Naive thymus-derived CD4-positive, alpha-beta T cell (primary cell): ENCODE results near the gene HSF2BP. TPM values are rescaled to one million over a fixed set of nuclear protein-coding genes. Genes with fewer than 3 reads are reported as not detected.
"Not testable (repeated sequence)": the region's sequence is repeated elsewhere in the genome, so short reads cannot be mapped to it uniquely, and the experiment has no call there.

Source experiments
- ATAC-seq: fragments of 150-1000 bp; cut with Tn5 transposase; 2 replicates; pipeline ENCODE4 v1.10.0; 2021; ENCODE audit warnings: mild to moderate bottlenecking, moderate library complexity
- CTCF ChIA-PET: fragments of 350-600 bp; sonication (Branson Sonifier 250); formaldehyde crosslinking; loops from one replicate; lab custom pipeline; 2021; ENCODE audit warnings: antibody characterized with exemption; lab: Charles Lee
- POLR2A ChIA-PET: fragments of 350-600 bp; sonication (Branson Sonifier 250); formaldehyde crosslinking; loops from one replicate; lab custom pipeline; 2021; ENCODE audit warnings: antibody characterized with exemption, inconsistent platforms; lab: Charles Lee
- DNase-seq, 9 donors: peaks; one replicate each; pipeline versions ENCODE4 v3.0.0 to v3.0.0-alpha.2; 2020 to 2022; ENCODE audit warnings: mixed read lengths in 1 of 9
- H3K27ac ChIP-seq: one replicate; pipeline ENCODE4 v1.7.0; 2013; ENCODE audit warnings: mild to moderate bottlenecking, low read depth, low read length, moderate library complexity
- H3K27me3 ChIP-seq, 2 donors: one replicate each; pipeline ENCODE4 v1.7.0; 2013; ENCODE audit warnings: low read length in 2 of 2, mild to moderate bottlenecking in 2 of 2, moderate library complexity in 2 of 2; ENCODE audit not compliant: control insufficient read depth in 2 of 2, insufficient read depth in 2 of 2
- H3K36me3 ChIP-seq, 3 experiments: 1 replicate in 2 of 3; 2 replicates in 1 of 3; pipeline ENCODE4 v1.7.0; 2013; ENCODE audit warnings: low read length in 3 of 3, mild to moderate bottlenecking in 3 of 3, moderate library complexity in 1 of 3; ENCODE audit not compliant: insufficient read depth in 3 of 3, control insufficient read depth in 2 of 3
- H3K4me1 ChIP-seq, 2 donors: one replicate each; pipeline ENCODE4 v1.7.0; 2013; ENCODE audit warnings: low read length in 2 of 2, mild to moderate bottlenecking in 2 of 2, moderate library complexity in 1 of 2; ENCODE audit not compliant: control insufficient read depth in 2 of 2, insufficient read depth in 2 of 2
- H3K4me3 ChIP-seq: 2 replicates; pipeline ENCODE4 v1.7.0; 2013; ENCODE audit warnings: mild to moderate bottlenecking, low read length
- H3K9me3 ChIP-seq, 3 experiments: 1 replicate in 2 of 3; 2 replicates in 1 of 3; pipeline ENCODE4 v1.7.0; 2013; ENCODE audit warnings: low read length in 3 of 3; ENCODE audit not compliant: control insufficient read depth in 2 of 3
- H3K27ac Mint-ChIP-seq, 9 donors: one replicate each; pipeline ENCODE4 v1.8.0; 2020 to 2022; ENCODE audit warnings: mixed read lengths in 9 of 9, mild to moderate bottlenecking in 8 of 9, moderate library complexity in 5 of 9, inconsistent platforms in 2 of 9
- H3K27me3 Mint-ChIP-seq, 5 donors: one replicate each; pipeline ENCODE4 v1.8.0; 2021 to 2022; ENCODE audit warnings: mixed read lengths in 5 of 5, mild to moderate bottlenecking in 1 of 5
- H3K36me3 Mint-ChIP-seq, 5 donors: one replicate each; pipeline ENCODE4 v1.8.0; 2020 to 2022; ENCODE audit warnings: mixed read lengths in 5 of 5, mild to moderate bottlenecking in 3 of 5, inconsistent platforms in 1 of 5
- H3K4me1 Mint-ChIP-seq, 7 donors: one replicate each; pipeline ENCODE4 v1.8.0; 2020 to 2022; ENCODE audit warnings: mixed read lengths in 7 of 7, mild to moderate bottlenecking in 3 of 7, inconsistent platforms in 1 of 7
- H3K4me3 Mint-ChIP-seq, 10 donors: one replicate each; pipeline ENCODE4 v1.8.0; 2020 to 2022; ENCODE audit warnings: mild to moderate bottlenecking in 10 of 10, mixed read lengths in 10 of 10, moderate library complexity in 6 of 10, inconsistent platforms in 2 of 10
- H3K9me3 Mint-ChIP-seq, 11 donors: one replicate each; pipeline ENCODE4 v1.8.0; 2020 to 2022; ENCODE audit warnings: mixed read lengths in 11 of 11, mild to moderate bottlenecking in 4 of 11, inconsistent platforms in 1 of 11, moderate library complexity in 1 of 11
- intact Hi-C, 2 donors: fragments of 100-400 bp; cut with micrococcal nuclease; formaldehyde crosslinking; loops; one replicate each; pipeline ENCODE4 v1.15.1; 2023
- polyA plus RNA-seq, 2 donors: library from polyadenylated mRNA; unstranded; fragments of 300-500 nt; fragmentation: Illumina TruSeq; gene quantifications; one replicate each; pipeline ENCODE4 v1.2.3, GENCODE V29; 2021
- total RNA-seq, 6 experiments: library from RNA in 5 of 6; stranded (reverse) in 5 of 6; gene quantifications; 1 replicate in 5 of 6; 2 replicates in 1 of 6; pipeline ENCODE4 v1.2.3 and lab custom pipeline; 2021 to 2026

HSF2BP gene
- total and polyA plus RNA-seq, 7 experiments from 2014 or later: 0.28 to 1.4 (median 0.81) TPM

DNA sequence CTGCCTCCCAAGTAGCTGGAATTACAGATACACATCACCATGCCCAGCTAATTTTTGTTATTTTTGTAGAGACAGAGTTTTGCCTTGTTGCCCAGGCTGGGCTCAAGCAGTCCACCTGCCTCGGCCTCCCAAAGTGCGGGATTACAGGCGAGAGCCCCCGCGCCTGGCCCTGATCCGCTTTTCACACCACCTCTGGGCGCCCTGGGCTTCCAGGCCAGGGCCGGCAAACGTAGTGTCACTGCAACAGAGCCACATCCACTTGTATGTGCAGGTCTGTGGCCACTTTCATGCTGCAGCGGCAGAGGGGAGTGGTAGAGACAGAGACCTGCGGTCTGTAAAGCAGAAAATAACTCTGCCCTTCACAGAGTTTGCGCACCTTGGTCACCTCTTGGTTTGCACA lies 29.6 kb upstream of the HSF2BP start:
- POLR2A ChIA-PET: no interaction called here
- H3K4me1 Mint-ChIP-seq: peaks cover 0 to 14% (median 0%) of the 10 kb centered on the region in 7 donors
- no peaks in the 10 kb centered on the region for H3K27me3 Mint-ChIP-seq
- intact Hi-C loops: no loop called here
- peaks cover 17 to 50% (median 33%) of the 10 kb centered on the region in 5 donors for H3K36me3 Mint-ChIP-seq
- ATAC-seq (no peak), DNase-seq (no peak)
- Histone ChIP-seq H3K36me3 (peaks cover 30 to 97% (median 69%) of the 10 kb centered on the region in 3 experiments), H3K4me1 (no peaks in the 10 kb centered on the region), H3K9me3 (no peaks in the 10 kb centered on the region), H3K27ac (no peak overlapping the region), H3K27me3 (no peaks in the 10 kb centered on the region), H3K4me3 (no peak overlapping the region)
- H3K4me3 Mint-ChIP-seq: no peak overlapping the region
- no peak overlapping the region for H3K27ac Mint-ChIP-seq
- CTCF ChIA-PET: no interaction called here
- H3K9me3 Mint-ChIP-seq: no peaks in the 10 kb centered on the region

- Mint-ChIP-seq H3K27me3 (no peaks in the 10 kb centered on the region), H3K36me3 (peaks cover 17 to 48% (median 29%) of the 10 kb centered on the region in 5 donors), H3K4me1 (peaks cover 0 to 17% (median 0%) of the 10 kb centered on the region in 7 donors), H3K27ac (peak overlapping the region in 3 of 9 donors; percentile 28 to 54 (median 39)), H3K4me3 (no peak overlapping the region), H3K9me3 (no peaks in the 10 kb centered on the region)
- POLR2A ChIA-PET: no interaction called here
- H3K27ac ChIP-seq: no peak overlapping the region
- no peaks in the 10 kb centered on the region for H3K9me3 ChIP-seq
- no peak for DNase-seq
- ATAC-seq: no peak
- intact Hi-C loops: no loop called here
- peaks cover 30 to 96% (median 64%) of the 10 kb centered on the region in 3 experiments for H3K36me3 ChIP-seq
- CTCF ChIA-PET: no interaction called here
- H3K4me1 ChIP-seq: no peaks in the 10 kb centered on the region
- H3K27me3 ChIP-seq: no peaks in the 10 kb centered on the region
- H3K4me3 ChIP-seq: no peak overlapping the region
Measured at GRCh38 chr21:43687566-43688399, 28.5 kb upstream of the HSF2BP start.

GRCh38 chr21:43686811-43687565 lies 27.7 kb upstream of the HSF2BP start:
- H3K36me3 Mint-ChIP-seq: peaks cover 20 to 49% (median 31%) of the 10 kb centered on the region in 5 donors
- Histone ChIP-seq H3K36me3 (peaks cover 30 to 96% (median 61%) of the 10 kb centered on the region in 3 experiments), H3K4me3 (no peak overlapping the region), H3K27me3 (no peaks in the 10 kb centered on the region), H3K4me1 (no peaks in the 10 kb centered on the region), H3K9me3 (no peaks in the 10 kb centered on the region), H3K27ac (no peak overlapping the region)
- DNase-seq: no peak
- H3K9me3 Mint-ChIP-seq: no peaks in the 10 kb centered on the region
- intact Hi-C loops: no loop called here
- H3K27ac Mint-ChIP-seq: peak overlapping the region in 4 of 9 donors; percentile 28 to 57 (median 46)
- no peaks in the 10 kb centered on the region for H3K27me3 Mint-ChIP-seq
- CTCF ChIA-PET: no interaction called here
- POLR2A ChIA-PET: no interaction called here
- ATAC-seq: no peak
- H3K4me1 Mint-ChIP-seq: peaks cover 0 to 17% (median 0%) of the 10 kb centered on the region in 7 donors
- H3K4me3 Mint-ChIP-seq: no peak overlapping the region

GRCh38 chr21:43684424-43684823 lies 25.1 kb upstream of the HSF2BP start:
- no peaks in the 10 kb centered on the region for H3K27me3 ChIP-seq
- no peaks in the 10 kb centered on the region for H3K4me1 ChIP-seq
- H3K4me3 ChIP-seq: no peak overlapping the region
- H3K9me3 Mint-ChIP-seq: peaks cover 0 to 1% (median 0%) of the 10 kb centered on the region in 11 donors
- H3K36me3 Mint-ChIP-seq: peaks cover 21 to 52% (median 34%) of the 10 kb centered on the region in 5 donors
- intact Hi-C loops: no loop called here
- no peaks in the 10 kb centered on the region for H3K9me3 ChIP-seq
- peak overlapping the region in 3 of 9 donors; percentile 29 to 82 (median 63) for H3K27ac Mint-ChIP-seq
- H3K36me3 ChIP-seq: peaks cover 30 to 85% (median 46%) of the 10 kb centered on the region in 3 experiments
- H3K4me1 Mint-ChIP-seq: peaks cover 4 to 22% (median 6%) of the 10 kb centered on the region in 7 donors
- POLR2A ChIA-PET: no interaction called here
- no peak overlapping the region for H3K27ac ChIP-seq
- DNase-seq (no peak), ATAC-seq (no peak)
- H3K27me3 Mint-ChIP-seq: no peaks in the 10 kb centered on the region
- CTCF ChIA-PET: no interaction called here
- peak overlapping the region in 1 of 10 donors; percentile 40 for H3K4me3 Mint-ChIP-seq

GRCh38 chr21:43681650-43682049 lies 22.4 kb upstream of the HSF2BP start:
- no peaks in the 10 kb centered on the region for H3K27me3 Mint-ChIP-seq
- Histone ChIP-seq H3K27ac (no peak overlapping the region), H3K27me3 (no peaks in the 10 kb centered on the region), H3K4me3 (no peak overlapping the region), H3K9me3 (no peaks in the 10 kb centered on the region), H3K4me1 (no peaks in the 10 kb centered on the region), H3K36me3 (peaks cover 20 to 83% (median 33%) of the 10 kb centered on the region in 3 experiments)
- no peak overlapping the region for H3K4me3 Mint-ChIP-seq
- POLR2A ChIA-PET: no interaction called here
- peaks cover 6 to 22% (median 11%) of the 10 kb centered on the region in 7 donors for H3K4me1 Mint-ChIP-seq
- ATAC-seq: no peak
- intact Hi-C loops: no loop called here
- peaks cover 30 to 68% (median 41%) of the 10 kb centered on the region in 5 donors for H3K36me3 Mint-ChIP-seq
- CTCF ChIA-PET: interaction anchor here (0.6 kb wide), 1 partner anchor 663 kb away, joined by 3 read pairs; no protein-coding TSS in a partner anchor
- DNase-seq: no peak
- H3K9me3 Mint-ChIP-seq: peaks cover 0 to 1% (median 0%) of the 10 kb centered on the region in 11 donors
- no peak overlapping the region for H3K27ac Mint-ChIP-seq

- Mint-ChIP-seq H3K4me1 (peaks cover 6 to 21% (median 11%) of the 10 kb centered on the region in 7 donors), H3K36me3 (peaks cover 26 to 68% (median 39%) of the 10 kb centered on the region in 5 donors)
- H3K4me3 Mint-ChIP-seq, POLR2A ChIA-PET, H3K27me3 Mint-ChIP-seq, intact Hi-C loops, H3K9me3 Mint-ChIP-seq, H3K4me1 ChIP-seq, H3K4me3 ChIP-seq, H3K27me3 ChIP-seq, H3K27ac ChIP-seq, ATAC-seq, CTCF ChIA-PET, DNase-seq, H3K27ac Mint-ChIP-seq, H3K9me3 ChIP-seq: not testable (repeated sequence)
- H3K36me3 ChIP-seq: peaks cover 17 to 82% (median 28%) of the 10 kb centered on the region in 3 experiments
Measured at GRCh38 chr21:43680421-43680820, 21.1 kb upstream of the HSF2BP start.
